Stomach (tissue), 4 donors: ENCODE measurements around the gene AJUBA.

ENCODE experiments used
- EP300 ChIP-seq: sonication (generic); formaldehyde crosslinking; IDR thresholded peaks from one replicate; pipeline ENCODE4 v1.6.1; 2017; ENCODE audit warnings: antibody characterized with exemption
- POLR2A ChIP-seq, 4 donors: fragments of 450-650 bp; IDR thresholded peaks; one replicate each; pipeline ENCODE4 v1.6.1; 2016; ENCODE audit warnings: antibody characterized with exemption in 4 of 4, control low read depth in 2 of 4, mild to moderate bottlenecking in 1 of 4, moderate library complexity in 1 of 4
- POLR2AphosphoS5 ChIP-seq, 3 donors: sonication (generic); formaldehyde crosslinking; IDR thresholded peaks; one replicate each; pipeline ENCODE4 v1.6.1; 2016; ENCODE audit warnings: antibody characterized with exemption in 3 of 3
- TF ChIP-seq, protein P1 (sequence below), 7 experiments: fragments of 450-650 bp in 4 of 7; fragments of 200-600 bp in 3 of 7; sonication (generic) in 3 of 7; IDR thresholded peaks; one replicate each; pipeline ENCODE4 v1.5.1; 2016 to 2019; ENCODE audit warnings: antibody characterized with exemption in 7 of 7, control low read depth in 2 of 7, mild to moderate bottlenecking in 1 of 7

- TF ChIP-seq, protein P1, sequence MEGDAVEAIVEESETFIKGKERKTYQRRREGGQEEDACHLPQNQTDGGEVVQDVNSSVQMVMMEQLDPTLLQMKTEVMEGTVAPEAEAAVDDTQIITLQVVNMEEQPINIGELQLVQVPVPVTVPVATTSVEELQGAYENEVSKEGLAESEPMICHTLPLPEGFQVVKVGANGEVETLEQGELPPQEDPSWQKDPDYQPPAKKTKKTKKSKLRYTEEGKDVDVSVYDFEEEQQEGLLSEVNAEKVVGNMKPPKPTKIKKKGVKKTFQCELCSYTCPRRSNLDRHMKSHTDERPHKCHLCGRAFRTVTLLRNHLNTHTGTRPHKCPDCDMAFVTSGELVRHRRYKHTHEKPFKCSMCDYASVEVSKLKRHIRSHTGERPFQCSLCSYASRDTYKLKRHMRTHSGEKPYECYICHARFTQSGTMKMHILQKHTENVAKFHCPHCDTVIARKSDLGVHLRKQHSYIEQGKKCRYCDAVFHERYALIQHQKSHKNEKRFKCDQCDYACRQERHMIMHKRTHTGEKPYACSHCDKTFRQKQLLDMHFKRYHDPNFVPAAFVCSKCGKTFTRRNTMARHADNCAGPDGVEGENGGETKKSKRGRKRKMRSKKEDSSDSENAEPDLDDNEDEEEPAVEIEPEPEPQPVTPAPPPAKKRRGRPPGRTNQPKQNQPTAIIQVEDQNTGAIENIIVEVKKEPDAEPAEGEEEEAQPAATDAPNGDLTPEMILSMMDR (IDR thresholded peaks at IDR 0.05): no peak
- no peak for TF ChIP-seq POLR2AphosphoS5 (IDR thresholded peaks at IDR 0.05)
- no peak for TF ChIP-seq POLR2A (IDR thresholded peaks at IDR 0.05)
- TF ChIP-seq EP300: no peak
Measured at GRCh38 chr14:23005451-23006187, 23.3 kb upstream of the AJUBA start.
